HG03064 (cell line): Measurements from ENCODE around the gene ZNF524.

Source experiments
- ATAC-seq: cut with Tn5 transposase; IDR thresholded peaks from one replicate; pipeline ENCODE4 v1.9.1; 2021; ENCODE audit warnings: low read depth; ENCODE audit not compliant: unreplicated experiment

The ZNF524 gene

DNA sequence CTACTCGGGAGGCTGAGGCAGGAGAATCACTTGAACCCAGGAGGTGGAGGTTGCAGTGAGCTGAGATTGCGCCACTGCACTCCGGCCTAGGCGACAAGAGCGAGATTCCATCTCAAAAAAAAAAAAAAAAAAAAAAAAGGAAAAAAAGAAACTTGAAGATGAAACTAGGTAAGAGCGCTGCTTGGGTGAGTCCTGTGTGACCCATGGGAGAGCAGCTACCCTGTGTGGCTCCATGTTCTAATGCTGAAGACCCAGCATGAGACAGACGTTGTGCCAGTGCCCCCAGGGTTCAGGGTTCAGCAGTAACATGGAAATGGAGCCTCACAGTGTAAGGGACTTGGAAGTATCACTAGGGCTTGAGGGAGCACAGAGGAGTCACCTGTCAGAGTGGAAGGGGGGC is 18.3 kb downstream of the ZNF524 start:
- no peak for ATAC-seq

DNA sequence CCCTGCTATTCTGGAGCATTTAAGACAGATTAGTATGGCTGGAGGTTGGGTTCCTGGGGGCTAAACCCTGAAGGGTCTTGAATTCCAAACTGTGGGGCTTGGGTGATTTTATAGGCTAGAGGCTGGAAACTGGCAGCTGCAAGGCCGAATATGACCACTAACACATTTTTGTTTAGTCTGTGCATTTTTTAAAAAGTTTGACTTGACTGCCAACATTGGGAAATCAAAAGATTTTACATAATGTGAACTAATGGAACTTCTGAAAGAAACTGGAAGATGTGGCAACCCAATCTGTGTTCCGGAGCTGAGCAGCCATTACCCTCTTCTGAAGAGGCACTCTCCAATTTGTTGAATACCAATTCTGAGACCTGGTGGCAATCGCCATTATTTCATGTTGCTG is 19.2 kb downstream of the ZNF524 start:
- no peak for ATAC-seq

DNA sequence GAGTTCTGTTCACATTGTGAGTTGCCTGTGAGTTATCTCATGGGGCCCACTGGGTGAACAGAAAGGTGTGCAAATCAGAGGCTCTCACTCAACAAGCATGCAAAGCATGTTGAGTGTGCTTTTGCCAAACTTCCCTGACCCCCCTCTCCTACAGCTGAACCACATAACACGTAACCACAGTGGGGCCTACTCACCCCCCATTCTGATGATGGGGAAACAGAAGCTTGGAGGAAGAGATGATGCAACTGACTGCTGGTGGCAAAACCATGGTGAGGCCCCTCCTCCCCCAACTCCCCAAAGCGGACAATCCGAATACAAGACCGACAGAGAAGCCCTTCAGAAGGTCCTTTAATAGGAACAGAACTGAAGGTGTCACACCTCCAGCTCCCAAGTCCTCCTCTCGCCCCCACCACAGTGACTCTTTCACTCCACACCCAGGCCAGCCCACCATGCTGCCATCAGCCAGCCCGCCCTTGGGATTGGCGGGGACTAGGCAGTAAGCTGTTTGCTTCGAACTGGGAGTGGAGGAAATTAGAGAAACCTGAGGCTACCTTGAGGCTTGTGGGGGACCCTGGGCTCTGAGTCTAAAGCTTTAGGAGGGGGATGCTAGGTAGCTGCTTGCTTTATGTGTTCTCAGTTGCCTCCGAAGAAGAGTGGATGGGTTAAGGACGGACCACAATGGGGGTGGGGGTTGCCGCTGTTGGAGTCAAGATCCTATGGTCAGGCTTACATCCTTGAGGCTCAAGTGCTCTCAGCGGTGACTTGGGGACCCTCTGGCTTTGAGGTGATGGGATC is 20.5 kb downstream of the ZNF524 start:
- ATAC-seq, result no peak

DNA sequence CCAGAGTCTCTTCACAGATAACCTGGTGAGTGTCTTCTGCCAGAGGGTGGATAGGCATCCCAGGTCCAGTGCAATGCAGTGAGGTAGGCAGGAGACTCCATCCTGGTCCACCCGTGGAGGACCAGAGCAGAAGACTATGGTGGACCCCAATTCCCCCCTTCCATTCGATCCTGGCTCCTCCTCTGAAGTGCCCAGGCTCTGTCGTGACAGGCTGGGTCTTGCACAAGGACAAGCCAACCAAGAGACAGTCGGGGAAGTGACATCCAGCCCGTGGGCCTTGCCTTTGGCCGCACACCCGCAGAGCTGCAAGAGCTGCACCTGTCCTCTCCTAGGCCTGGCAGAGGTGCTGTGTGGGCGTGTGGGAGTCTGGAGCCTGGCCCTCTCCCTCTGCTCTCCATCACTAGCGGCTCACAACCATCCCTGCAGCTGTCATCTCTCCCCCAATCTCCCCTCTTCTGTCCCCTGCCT is 21.2 kb downstream of the ZNF524 start:
- no peak for ATAC-seq

DNA sequence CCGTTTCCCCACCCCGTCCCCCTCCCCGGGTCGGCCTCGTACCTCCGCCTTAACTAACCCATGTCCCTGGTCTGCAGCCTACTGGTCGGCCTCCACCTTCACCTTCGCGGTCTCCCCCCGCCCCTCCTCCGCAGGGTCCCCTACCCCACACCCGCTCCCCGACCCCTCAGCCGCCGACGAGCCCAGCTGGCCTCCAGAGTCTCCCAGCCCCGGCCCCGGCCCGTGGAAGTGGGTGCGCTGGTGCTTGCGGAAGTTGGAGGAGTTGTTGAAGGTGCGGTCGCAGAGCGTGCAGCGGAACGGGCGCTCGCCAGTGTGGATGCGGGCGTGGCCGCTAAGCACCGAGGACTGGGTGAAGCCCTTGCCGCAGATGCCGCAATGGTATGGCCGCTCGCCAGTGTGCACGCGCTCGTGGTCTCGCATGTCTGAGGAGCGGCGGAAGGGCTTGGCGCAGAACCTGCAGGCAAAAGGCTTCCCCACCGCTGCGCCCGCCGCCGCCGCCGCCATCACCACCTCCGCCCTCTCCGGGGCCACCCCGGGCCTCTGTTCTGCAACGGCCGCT is 21.7 kb downstream of the ZNF524 start:
- ATAC-seq, result no peak

DNA sequence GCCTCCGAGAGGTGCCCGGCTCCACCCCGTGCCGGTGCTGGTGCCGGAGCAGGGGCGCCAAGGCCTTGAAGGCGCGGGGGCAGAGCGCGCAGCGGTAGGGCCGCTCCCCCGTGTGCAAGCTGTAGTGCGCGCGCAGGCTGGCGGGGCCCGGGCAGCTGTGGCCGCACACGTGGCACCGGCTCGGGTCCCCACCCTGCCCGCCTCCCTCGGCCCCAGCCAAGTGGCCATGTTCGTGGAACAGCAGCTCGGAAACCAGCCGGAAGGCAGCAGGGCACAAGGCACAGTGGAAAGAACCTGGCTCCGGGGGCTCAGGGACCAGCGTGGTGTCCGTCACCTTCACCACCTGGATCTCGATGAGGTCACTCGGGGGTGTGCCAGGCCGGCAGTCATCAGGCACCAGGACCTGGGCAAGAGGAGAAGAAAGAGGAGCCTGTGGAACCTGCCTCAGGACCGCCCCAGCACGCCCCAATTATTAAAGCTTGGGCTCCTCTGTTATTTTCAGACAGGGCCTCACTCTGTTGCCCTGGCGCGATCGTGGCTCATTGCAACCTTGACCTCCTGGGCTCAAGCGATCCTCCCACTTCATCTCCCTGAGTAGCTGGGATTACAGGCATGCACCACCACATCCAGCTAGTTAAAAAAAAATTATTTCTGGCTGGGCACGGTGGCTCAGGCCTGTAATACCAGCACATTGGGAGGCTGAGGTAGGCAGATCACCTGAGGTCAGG is 22.3 kb downstream of the ZNF524 start:
- ATAC-seq, result no peak

DNA sequence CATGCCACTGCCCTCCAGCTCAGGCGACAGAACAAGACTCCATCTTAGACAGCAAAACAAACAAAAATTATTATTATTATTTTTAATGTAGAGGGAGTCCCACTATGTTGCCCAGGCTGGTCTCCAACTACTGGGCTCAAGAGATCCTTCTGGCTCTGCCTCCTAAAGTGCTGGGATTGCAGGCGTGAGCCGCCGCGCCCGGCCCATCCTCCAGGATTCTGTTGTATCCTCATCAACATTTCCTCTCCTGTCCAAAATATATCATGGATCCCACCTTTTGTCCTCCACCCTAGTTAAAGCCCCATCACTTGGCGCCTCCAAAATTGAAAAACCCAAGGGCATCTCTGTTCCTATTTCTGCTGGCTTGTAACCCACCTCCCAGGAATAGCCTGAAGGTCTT is 23.0 kb downstream of the ZNF524 start:
- ATAC-seq, result no peak

DNA sequence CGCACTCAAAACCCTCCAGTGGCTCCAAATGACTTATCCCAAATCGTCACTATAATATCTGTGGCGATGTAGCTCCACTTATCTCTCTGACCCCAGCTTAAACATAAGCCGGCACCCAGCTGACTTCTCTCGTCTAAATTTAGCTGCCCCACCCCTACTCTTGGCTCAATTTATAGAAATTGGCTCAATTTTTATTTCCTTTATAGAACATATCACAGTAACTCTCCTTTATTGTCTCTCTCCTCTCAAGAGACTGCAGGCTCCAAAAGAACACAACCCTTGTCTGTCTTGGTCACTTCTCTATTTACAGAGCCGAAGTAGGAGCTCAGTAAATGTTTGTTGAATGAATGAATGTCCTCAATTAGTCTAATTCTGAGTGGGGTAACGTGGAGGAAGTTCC is 23.5 kb downstream of the ZNF524 start:
- no peak for ATAC-seq

DNA sequence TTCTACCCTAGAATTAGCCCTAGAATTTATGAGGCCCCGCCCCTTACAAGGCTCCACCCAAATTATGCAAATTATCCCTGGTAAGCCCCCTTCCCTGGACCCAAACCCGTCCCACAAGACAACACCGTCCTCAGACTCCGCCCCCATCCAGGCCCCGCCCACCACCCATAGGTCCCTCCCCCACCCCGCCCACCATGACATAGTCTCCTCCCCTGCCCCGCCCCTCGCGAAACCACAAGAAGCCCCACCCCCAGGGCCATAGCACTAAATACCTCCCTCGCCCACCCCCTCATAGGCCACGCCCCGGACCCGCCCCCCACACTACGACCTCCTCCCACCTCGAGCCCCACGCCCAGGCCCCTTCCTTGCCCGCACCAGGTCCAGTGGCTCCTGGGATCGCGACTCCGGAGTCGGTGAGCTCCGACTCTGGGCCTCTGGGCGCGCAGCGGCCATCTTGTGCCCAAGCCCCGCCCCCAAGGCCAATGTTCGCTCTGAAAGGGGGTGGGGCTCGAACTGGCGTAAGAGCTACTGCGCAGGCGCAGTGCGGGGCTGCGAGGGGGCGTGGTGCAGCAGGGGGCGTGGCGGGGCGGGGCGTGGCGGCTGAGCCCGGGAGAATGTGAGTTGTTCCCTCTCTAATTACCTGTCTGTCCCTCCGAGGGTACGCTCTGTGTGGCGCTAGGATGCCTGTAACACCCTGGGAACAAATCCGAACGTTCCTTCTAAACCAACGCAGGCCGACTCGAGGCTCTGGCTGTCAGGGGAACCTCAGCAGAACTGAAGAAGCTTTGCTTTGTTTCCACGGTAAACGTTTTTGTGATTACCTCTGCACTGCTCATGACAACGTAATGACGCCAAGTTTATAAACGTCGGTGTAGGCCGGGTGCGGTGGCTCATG is 24.3 kb downstream of the ZNF524 start, which contains the start of gene ZNF784:
Gene ZNF784, minus strand, starts transcription at position 458 of the 895 bp plus-strand sequence. Its CDS starts 5 bp downstream, at position 453.
- ATAC-seq, result peak; percentile 59

DNA sequence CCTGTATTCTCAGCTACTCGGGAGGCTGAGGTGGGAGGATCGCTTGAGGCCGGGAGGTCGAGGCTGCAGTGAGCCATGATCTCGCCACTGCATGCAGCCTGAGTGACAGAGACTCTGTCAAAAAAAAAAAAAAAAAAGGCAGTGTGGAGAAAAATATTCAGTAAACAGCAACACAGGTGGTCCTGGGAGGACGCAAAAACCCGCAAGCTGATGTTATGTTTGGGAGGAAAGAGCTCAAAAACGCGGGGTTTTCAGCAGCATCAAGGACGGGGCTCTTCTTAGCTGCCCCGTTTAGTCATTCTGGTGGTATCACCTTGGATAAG is 24.9 kb downstream of the ZNF524 start:
- no peak for ATAC-seq

DNA sequence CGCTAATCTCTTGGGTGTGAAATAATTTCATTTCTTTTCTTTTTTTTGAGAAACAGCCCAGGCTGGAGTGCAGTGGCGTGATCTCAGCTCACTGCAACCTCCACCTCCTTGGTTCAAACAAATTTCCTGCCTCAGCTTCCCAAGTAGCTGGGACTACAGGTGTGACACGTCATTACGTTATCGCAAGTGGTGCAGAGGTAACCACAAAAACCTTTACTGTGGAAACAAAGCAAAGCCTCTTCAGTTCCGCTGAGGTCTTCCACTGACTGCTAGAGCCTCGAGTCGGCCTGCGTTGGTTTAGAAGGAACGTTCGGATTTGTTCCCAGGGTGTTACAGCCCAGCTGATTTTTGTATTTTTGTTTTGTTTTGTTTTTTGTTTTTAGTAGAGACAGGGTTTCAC is 26.3 kb downstream of the ZNF524 start:
- no peak for ATAC-seq

DNA sequence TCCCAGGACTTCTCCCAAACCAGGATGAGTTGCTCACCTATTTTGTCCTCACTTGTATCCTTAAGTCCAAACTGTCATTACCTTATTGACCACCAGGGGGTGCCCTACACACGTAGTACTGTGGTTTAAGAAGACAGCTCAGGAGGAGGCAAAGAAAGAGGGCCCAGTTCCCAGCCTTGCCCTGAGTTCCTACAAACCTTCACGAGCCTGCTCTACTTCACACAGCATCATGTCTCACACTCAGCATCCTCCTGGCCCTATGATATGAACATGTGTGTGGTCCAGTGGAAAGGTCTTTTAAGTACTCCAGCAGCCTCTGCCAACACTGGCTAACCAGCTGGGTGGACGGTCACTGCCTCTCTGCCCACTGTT is 32.4 kb downstream of the ZNF524 start:
- no peak for ATAC-seq

DNA sequence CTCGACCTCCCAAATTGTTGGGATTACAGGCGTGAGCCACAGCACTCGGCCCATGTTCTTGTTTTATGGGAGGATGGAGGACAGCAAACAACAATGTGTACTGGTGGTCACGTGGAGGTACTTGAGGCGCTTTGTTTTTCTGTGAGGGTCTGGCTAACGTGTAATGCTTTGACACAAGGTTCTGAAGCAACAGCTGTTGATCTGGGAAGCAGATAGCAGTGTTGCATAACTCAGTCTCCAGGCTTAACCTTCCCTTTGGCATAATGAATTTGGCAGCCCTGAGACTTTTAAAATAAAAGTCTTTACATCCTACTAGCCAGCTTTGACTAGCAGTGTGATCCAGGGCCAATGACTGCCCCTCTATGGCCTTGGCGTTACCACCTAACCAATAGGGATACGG is 33.8 kb downstream of the ZNF524 start:
- ATAC-seq, result no peak

DNA sequence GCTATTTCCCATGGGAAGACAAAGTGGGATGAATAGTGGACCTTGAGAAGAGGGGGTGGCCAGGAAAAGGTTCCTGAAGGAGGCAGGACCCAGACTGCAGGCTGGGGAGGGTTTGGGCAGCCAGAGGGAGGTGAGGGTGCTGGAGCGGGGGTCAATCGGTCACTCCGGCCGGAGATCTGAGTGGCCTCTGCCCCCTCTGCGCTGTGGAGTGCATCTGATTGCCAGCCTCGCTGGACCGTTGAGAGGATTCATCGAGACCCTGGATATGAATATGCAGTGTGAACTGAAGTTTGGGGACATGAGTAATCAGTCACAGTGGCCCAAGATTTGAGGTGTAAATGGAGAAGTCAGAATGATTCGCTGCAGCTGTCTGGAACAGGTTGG is 35.2 kb downstream of the ZNF524 start:
- ATAC-seq, result no peak

DNA sequence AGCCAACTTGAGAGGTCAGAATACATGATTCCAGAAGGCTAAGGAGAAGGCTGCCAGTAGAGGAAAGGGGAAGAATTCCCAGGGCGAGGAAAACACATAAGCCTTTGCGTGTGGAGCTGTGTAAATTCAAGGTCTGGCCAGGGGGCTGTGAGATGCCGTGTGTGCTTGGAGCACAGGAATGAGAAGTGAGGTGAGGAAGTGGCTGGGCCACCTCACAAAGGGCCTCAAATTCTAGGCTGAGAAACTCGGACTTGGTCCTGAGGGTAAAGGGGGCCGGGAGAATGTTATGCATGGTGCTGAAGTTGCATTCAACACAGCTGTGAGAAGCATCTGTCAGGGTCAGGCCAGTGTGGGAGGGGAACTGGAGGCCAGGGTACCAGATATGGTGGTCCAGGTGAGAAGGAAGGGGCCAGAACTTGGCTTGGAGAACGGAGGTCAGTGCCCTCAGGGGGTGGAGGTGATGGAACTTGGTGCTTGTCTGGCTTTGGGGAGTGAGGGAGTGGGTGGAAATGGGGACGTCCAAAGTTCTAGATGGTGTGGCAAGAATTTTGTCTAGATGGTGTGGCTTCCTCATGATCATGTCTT is 35.9 kb downstream of the ZNF524 start:
- ATAC-seq, result no peak

DNA sequence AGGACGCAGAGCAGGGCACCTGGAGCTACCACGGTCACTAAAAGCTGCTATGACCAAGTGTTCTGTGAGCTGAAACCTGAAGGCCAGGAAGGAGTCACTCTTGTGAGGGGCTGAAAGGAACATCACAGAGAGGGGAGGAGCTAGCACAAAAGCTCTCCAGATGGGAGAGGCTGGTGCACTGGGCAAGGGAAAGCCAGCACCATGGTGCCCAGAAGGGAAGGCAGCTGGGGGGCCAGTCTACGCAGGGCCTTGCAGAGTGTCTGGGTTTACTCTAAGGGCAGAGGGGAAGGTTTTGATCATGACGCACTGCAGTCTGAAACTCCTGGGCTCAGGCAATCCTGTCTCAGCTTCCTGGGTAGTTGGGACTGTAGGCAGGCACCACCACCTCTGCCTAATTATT is 36.6 kb downstream of the ZNF524 start:
- no peak for ATAC-seq

DNA sequence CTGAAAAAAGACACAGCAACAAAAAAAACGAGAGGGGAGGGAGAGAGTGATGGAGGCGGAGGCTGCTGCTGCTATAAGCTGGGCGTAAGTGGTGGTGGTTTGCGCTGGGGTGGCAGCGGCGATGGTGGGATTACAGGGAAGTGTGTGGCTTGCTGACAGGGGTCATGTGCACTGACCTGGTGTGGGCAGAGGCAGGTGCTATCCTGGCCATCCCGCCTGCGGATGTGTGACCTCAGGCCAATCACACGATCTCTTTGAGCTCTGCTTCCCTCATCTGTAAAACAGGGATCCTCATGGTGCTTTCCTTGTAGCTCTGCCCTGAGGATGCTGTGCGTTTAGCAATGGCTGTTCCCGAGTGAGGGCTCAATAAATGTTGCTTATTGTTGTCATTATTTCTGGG is 37.4 kb downstream of the ZNF524 start:
- no peak for ATAC-seq

DNA sequence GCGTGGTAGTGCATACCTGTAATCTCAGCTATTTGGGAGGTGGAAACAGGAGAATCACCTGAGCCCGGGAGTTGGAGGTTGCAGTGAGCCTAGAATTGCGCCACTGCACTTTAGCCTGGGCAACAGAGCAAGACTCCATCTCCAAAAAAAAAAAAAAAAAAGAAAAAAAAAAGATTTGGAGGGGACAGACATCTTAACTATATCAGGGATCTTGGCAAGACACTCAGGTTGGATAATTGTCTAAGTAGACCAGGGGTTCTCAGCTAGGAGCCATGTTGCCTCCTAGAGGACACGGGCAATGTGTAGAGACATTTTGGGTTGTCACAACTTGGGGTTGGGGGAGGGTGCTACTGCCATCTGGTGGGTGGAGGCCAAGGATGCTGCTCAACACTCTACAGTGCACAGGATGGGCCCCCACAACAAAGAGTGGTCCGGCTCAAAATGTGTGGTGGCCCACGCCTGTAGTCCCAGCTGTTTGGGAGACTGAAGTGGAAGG is 38.8 kb downstream of the ZNF524 start:
- ATAC-seq, result no peak

DNA sequence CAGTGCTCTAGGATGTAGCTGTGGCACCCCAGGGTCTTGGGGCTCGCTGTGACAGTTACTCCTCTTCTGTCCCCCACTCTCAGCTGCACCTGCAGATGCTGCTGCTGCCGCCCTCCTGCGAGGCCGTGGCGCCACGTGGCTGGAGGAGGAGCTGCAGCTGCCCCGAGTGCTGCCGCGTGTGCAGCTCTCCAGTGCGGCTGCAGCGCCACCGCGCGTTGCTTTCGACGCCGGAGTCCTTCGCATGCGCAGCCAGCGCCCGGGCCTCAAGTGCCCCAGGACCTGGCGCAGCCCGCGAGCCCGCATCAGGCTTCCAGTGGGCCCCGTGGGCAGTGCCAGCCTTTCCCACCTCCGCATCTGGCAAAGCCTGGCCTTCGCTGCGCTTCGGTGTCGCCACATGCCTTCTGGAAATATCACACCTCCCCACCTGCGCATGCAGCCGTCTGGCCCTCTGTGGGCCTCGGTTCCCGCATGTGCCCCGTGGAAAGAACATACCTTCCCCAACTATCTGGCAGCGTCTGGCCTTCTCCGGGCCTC is 40.0 kb downstream of the ZNF524 start:
- ATAC-seq, result no peak
